ENCODE measurements around the gene KRTAP5-9.
"Not testable (repeated sequence)": the region's sequence is repeated elsewhere in the genome, so short reads cannot be mapped to it uniquely, and the experiment has no call there.

Gene KRTAP5-9

DNA sequence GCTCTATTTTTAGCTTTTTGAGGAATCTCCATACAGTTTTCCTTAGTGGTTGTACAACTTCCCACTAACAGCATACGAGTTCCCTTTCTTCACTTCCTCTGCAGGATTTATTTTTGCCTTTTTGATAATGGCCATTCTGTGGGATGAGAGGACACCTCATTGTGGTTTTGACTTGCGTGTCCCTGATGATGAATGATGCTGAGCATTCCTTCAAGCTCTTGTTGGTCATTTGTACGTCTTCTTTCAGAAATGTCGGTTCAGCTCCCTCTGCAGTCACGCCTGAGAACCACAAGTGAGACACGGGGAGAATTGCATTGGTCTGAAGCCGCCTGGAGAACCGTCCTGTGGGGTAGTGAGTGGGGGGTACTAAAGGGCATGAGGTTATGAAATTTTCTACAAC is 15.2 kb downstream of the KRTAP5-9 start:
- DNase-seq: peak; percentile 39

DNA sequence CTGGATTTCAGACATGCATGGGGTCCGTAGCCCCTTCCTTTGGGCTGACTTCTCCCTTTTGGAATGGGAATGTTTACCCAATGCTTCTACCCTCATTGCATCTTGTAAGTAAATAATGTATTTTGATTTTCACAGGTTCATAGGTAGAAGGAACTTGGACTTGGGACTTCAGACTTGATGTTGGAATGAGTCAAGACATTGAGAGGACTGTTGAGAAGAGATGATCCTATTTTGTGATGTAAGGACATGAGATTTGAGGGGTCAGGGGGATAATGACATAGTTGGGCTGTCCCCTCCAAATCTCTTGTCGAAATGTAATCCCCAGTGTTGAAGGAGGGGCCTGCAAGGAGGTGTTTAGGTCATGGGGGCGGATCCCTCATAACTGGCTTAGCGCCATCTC is 16.2 kb downstream of the KRTAP5-9 start:
- DNase-seq: no peak

DNA sequence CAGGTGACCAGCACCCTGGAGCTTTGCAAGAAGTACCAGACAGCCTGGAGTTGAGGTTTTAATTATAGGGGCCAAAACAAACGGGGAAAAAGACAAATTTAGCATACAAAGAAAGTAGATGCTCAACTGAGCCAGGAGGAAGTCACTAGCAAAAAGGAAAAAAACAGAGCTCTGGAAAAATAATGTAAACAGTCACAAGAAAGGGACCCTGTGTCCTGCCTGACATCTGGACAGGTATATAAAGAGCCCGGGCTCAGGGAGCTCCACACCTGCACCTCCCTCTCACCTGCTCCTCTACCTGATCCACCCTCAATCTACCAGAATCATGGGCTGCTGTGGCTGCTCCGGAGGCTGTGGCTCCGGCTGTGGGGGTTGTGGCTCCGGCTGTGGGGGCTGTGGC is 17.0 kb downstream of the KRTAP5-9 start, which contains the start of gene KRTAP5-10:
Gene KRTAP5-10, plus strand, starts transcription at position 301 of the 400 bp plus-strand sequence. Its CDS starts 25 bp downstream, at position 326.
- DNase-seq: no peak

DNA sequence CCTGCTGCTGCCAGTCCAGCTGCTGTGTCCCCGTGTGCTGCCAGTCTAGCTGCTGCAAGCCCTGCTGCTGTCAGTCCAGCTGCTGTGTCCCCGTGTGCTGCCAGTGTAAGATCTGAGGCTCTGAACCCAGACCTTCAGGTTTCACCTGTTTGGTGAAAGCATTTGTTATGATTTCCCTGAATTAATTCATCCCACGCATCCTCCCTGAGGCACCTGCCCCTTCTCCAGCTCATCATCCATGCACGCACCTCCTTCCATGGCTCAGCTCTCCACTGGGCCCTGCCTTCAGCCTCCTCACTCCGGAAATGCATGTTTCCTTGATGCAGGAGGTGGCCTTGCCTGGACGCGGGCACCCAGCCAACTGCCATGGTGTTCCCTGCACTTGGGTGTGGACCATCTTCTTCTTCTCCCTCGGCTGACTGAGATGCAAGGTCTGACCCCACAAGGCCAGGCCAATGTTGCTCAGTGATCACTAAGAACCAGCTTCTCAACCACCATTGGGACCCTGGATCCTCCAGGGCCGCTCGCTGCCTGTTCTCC is 17.9 kb downstream of the KRTAP5-9 start:
- DNase-seq: no peak

DNA sequence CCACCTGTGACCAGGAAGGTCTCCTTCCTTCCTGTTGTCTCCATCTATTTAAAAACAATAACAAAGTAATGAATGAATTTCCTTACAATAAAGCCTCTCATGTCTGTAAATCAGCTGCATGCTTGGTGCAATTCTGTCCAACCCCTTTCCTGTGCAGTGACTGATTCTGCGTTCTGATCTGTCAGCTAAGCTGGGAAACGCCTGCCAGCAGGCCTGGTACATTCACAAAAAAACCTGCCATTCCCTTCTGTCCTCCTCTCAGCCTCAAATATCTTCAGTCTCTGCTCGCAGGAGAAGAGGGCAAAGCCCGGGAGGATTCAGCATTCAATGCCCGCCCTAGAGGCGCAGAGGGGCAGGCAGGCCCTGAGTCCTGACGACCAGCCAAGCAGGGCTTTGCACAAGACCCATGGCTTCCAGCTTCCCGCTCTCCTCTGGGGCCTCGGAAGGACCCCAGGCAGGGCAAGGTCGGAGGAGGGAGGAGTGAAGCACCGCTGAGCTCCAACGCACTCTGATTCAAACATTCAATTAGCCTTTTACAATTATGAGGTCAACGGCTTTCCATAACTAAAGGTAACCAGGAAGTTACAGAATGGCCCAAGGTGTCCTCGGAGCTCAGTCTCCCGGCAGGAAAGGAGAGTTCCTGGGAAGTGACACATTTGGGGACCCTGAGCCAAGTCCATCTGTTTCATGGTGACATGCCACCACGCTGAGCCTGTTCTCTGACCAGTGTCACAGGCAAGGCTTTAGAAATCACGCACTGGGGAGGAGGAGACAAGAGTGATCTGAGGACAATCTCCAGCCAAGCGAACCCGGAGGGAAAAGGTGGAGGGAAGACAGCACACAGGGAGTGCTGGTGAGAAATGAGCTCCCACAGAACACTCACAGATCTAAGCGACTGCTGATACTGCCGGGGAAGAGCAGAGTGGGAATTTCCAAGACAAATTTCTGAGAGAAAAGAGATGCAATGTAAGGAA is 18.7 kb downstream of the KRTAP5-9 start:
- DNase-seq: not testable (repeated sequence)

DNA sequence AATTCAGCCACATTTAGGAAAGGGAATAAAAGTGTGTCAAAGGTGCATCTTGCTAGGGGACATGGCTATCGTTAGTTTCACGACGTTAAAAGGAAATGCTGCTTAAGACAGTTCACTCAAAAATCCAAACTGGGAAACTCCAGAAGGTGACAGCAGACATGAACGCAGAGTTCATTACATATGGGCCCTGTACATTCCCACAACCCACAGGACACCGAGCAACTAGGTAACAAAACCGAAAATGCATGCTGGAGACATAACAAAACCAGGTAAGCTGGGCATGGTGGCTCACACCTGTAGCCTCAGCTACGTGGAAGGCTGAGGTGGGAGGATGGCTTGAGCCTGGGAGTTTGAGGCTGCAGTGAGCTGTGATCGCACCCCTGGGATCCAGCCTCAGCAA is 19.4 kb downstream of the KRTAP5-9 start:
- not testable (repeated sequence) for DNase-seq

DNA sequence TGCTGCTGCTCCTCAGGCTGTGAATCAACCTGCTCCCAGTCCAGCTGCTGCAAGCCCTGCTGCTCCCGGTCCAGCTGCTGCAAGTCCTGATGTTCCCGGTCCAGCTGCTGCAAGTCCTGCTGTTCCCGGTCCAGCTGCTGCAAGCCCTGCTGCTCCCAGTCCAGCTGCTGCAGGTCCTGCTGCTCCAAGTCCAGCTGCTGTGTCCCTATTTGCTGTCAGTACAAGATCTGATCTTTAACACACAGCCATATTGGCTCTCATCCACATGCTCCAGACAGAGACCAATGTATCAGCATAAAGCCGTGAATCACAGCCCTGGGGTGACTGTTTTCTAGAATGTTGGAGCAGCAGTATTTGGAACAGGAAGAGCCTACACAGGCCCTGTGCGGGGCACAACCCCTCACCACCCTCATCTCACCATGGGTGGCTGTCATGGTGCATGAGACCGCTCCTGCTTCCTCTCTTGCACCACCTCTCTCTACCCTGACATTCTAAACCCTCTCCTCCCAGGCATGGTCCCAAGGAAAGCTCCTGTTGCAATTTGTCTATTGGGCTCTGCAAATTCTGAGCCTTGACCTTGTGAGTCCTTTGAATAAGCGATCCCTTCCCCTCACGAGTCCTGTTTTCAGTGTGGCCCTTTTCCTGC is 20.6 kb downstream of the KRTAP5-9 start:
- DNase-seq: no peak

DNA sequence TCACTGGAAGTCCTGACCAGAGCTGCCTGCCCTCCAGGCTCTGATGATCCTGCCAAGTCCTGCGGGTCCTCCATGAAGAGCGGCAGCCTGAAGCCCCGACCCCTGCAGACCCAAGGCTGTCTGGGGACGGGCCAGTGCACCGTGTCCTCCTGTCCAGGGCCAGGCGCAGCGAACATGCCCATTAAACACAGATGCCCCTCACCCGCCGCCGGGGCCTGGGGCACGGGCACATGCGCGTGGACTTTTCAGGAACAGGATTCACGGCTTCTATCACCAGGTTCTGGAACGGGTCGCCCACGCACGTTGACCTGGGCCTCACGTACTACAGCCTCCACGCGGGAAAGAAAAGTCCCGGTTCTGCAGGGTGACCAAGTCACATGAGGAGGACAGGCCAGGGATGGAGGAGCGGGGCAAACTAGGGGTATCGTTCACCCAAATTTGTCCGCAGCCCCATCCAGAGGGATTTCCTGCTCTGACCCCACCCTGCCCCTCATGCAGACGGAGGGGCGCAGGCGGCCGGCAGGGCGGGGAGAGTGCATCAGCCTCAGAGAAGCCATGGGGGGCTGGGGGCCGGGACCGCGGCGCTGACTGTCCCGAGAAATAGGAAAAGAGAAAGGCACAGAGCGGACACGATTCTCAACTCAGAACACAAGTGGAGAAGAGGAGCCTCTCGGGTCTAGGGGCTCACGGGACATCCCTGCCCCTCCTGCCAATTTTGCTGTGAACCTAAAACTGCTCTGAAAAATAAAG is 23.1 kb downstream of the KRTAP5-9 start:
- DNase-seq: not testable (repeated sequence)

DNA sequence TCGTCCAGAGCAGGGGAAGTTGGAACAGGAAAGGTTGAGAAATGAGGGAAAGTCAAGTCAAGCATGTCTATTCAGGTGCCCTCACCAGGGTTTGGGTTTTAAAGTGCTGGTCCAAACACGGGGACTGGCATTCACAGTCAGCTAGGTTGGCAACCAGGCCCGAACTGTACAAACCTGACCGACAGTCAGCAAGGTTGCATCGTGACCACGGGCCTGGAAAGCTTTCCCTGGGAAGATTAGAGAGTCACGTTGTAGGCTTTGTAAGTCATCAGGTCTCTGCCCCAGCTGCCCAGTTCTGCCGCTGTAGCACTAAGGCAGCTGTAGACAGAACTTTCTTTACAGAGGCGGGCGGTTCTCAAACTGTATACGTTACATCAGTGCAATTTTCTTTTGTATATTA is 24.6 kb downstream of the KRTAP5-9 start:
- no peak for DNase-seq

DNA sequence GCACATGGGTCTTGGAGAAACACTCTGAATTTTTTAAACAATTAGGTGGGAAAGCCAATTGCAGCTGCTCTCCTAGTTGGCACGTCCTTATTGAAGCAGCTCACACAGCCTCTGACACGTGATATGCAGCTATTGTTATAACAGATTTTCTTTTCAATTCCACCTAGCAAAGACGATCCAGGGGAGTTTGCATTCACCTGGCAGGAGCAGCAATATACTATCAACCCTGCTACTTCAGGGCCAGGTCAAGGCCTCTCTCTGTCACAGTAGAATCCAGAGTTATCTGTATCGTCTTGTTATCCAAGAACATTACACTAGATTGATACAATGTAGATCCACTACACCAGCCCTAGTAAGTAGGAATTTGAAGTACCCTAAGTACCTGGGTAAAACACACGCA is 26.2 kb downstream of the KRTAP5-9 start:
- no peak for DNase-seq

DNA sequence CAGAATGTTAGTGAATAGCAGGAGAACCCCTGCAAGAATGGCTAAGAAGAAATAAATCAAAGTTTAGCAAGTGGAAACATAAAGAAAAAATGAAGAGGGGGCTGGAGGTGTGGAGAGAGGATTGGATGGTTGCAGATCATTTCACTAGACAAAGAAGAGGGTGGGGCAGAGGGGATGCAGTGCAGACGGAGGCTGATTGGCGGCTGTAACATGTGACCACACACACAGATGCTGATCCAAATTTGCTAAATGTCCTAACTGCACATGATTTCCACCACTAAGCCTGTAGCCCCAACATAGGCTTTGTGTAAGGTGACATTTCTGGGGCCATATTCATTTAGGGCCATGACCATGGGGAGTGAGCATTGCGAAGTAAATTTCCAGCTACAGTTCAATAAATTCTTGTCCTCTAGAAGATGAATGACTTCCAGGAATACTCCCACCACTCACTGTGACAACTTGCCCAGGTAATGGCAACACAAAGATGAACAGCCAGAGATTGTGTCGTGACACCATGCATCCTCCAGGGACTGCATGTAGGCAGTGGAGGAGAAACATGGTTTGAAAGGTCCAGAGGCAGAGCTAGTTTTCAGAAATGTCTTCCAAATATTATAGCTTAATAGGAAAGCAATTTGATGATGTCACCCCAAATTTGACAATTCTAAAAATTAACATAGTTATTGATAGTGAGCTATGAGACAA is 27.7 kb downstream of the KRTAP5-9 start:
- no peak for DNase-seq

DNA sequence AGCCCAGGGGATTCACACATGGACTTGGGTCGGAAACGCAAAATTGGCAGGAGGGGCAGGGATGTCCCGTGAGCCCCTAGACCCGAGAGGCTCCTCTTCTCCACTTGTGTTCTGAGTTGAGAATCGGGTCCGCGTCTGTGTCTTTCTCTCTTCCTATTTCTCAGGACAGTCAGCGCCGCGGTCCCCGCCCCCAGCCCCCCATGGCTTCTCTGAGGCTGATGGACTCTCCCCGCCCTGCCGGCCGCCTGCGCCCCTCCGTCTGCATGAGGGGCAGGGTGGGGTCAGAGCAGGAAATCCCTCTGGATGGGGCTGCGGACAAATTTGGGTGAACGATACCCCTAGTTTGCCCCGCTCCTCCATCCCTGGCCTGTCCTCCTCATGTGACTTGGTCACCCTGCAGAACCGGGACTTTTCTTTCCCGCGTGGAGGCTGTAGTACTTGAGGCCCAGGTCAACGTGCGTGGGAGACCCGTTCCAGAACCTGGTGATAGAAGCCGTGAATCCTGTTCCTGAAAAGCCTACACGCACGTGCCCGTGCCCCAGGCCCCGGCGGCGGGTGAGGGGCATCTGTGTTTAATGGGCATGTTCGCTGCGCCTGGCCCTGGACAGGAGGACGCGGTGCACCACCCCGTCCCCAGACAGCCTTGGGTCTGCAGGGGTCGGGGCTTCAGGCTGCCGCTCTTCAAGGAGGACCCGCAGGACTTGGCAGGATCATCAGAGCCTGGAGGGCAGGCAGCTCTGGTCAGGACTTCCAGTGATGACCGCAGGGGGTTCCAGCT is 28.7 kb downstream of the KRTAP5-9 start:
- not testable (repeated sequence) for DNase-seq

DNA sequence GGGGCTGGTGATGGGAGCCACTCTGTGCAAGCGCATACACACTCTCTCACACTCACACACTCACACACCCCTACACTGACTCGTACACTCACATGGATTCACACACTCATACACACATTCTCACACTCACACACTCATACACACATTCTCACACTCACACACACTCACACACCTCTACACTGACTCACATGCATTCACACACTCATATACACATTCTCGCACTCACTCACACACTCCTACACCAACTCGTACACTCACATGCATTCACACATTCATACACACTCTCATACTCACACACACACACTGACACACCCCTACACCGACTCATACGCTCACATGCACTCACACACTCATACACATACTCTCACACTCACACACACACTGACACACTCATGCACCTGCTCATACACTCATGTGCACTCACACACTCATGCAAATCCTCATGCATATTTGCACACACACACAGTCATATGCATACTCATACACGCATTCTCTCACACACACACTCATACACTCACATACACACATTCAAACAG is 29.3 kb downstream of the KRTAP5-9 start:
- DNase-seq: no peak

DNA sequence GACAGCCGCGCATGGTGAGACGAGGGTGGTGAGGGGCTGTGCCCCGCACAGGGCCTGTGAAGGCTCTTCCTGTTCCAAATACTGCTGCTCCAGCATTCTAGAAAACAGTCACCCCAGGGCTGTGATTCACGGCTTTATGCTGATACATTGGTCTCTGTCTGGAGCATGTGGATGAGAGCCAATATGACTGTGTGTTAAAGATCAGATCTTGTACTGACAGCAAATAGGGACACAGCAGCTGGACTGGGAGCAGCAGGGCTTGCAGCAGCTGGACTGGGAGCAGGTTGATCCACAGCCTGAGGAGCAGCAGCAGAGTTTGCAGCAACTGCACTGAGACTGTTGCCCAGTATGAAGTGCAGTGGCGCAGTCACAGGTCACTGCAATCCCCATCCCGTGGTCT is 31.3 kb downstream of the KRTAP5-9 start:
- DNase-seq: not testable (repeated sequence)

DNA sequence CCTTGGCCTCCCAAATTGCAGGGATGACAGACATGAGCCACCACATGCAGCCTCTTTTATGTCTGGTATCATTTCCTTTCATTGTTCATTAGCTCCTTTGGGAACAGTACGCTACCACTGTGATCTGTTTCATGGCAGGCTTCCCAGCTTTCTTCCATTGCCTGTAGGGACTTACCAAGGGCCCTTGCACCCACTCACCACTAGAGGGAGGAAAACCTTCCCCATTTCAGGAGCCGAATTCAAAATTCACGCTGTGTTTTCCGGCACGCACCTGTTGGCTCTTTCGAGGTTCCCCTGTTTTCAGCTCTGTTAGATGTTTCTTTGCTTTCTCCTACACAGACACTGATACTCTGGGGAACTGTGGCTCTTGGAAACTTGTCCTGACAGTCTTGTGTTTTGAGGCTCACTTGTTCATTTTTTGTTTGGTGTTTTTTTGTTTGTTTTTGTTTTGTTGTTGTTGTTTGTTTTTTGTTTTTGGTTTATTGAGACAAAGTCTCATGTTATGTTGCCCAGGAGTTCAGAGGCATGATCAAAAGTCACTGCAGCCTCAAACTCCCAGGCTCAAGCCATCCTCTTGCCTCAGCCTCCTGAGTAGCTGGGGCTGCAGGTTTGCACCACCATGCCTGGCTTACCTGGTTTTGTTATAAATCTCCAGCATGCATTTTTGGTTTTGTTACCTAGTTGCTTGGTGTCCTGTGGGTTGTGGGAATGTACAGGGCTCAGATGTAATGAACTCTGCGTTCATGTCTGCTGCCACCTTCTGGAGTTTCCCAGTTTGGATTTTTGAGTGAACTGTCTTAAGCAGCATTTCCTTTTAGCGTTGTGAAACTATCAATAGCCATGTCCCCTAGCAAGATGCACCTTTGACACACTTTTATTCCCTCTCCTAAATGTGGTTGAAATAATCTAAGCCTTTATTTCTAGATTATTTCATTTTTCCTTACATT is 32.1 kb downstream of the KRTAP5-9 start:
- DNase-seq: peak; percentile 44

DNA sequence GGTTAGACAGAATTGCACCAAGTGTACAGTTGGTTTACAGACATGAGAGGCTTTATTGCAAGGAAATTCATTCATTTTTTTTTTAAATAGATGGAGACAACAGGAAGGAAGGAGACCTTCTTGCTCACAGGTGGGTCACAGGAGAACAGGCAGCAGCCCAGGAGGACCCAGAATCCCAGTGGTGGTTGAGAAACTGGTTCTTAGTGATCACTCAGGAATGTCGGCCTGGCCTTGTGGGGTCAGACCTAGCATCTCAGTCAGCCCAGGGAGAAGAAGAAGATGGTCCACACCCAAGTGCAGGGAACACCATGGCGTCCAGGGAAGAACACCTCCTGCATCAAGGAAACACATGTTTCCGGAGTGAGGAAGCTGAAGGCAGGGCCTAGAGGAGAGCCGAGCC is 33.6 kb downstream of the KRTAP5-9 start:
- no peak for DNase-seq

DNA sequence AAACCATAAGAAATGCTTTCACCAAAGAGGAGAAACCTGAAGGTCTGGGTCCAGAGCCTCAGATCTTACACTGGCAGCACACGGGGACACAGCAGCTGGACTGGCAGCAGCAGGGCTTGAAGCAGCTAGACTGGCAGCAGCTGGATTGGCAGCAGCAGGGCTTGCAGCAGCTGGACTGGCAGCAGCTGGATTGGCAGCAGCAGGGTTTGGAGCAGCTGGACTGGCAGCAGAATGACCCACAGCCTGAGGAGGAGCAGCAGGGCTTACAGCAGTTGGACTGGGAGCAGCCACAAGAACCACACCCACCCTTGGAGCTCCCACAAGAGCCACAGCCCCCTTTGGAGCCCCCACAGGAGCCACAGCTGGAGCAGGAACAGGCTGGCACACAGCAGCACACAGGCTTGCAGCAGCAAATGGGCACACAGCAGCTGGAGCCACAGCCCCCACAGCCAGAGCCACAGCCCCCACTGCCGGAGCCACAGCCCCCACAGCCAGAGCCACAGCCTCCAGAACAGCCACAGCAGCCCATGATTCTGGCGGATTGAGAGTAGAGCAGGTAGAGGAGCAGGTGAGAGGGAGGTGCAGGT is 34.2 kb downstream of the KRTAP5-9 start, which contains the start of gene KRTAP5-11:
Gene KRTAP5-11, minus strand, starts transcription at position 567 of the 587 bp plus-strand sequence. Its CDS starts 38 bp downstream, at position 529.
- no peak for DNase-seq

DNA sequence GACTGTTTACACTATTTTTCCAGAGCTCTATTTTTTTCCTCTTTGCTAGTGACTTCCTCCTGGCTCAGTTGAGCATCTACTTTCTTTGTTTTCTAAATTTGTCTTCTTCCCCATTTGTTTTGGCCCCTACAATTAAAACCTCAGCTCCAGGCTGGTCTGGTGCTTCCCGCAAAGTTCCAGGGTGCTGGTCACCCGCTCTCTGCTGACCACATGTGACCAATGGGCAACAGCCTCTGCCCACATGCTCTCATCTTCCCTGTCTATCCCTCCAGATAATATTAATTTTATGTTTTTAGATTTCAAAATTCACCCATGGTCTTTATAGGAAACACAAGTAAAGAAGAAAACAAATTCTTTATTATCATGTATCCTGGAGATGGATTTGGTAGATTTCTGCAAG is 34.7 kb downstream of the KRTAP5-9 start:
- not testable (repeated sequence) for DNase-seq

DNA sequence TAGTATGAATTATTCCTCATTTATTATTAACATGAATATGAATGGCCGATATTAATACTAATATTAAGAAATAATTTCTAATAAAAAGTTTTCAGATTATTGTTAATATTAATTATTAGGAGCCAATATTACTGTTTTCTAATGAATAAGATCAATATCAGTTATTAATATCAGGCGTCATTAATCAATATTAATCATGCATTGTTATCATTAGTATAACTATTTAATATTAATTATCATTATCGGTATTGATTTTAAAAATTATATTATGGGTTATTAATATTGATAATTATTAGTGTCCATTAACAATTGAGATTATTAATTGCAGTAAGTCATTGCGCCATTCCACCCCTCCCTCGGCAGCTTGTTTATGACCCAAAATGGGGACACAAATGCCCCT is 37.5 kb downstream of the KRTAP5-9 start:
- DNase-seq: not testable (repeated sequence)

All from activated CD4-positive, alpha-beta T cell treated with anti-CD3 and anti-CD28 coated beads, Interleukin-2, Interleukin-6, amounts not matched to agents 100 ng/mL and 50 ng/mL, durations not matched to agents 16 hours and 8 hours (primary cell).